Natural killer cell (primary cell): ENCODE results near the gene FASTK. TPM values are rescaled to one million over a fixed set of nuclear protein-coding genes. Genes with fewer than 3 reads are reported as not detected.

ENCODE experiments used
- ATAC-seq, 3 donors: fragments of 150-1000 bp in 2 of 3; fragments of 200-7000 bp in 1 of 3; cut with Tn5 transposase; 1 replicate in 1 of 3; 2 replicates in 2 of 3; pipeline ENCODE4 v1.10.0; 2021; ENCODE audit warnings: mild to moderate bottlenecking in 2 of 3, moderate library complexity in 2 of 3
- DNase-seq, 2 donors: peaks; one replicate each; pipeline versions ENCODE4 v3.0.0 to v3.0.0-alpha.2; 2013 to 2021; ENCODE audit warnings: mixed read lengths in 1 of 2
- H3K27ac ChIP-seq: one replicate; pipeline ENCODE4 v1.5.1; 2013; ENCODE audit warnings: mild to moderate bottlenecking, low read length
- H3K27me3 ChIP-seq: one replicate; pipeline ENCODE4 v1.6.1; 2013; ENCODE audit warnings: low read length; ENCODE audit not compliant: control insufficient read depth, insufficient read depth
- H3K36me3 ChIP-seq: one replicate; pipeline ENCODE4 v1.6.1; 2013; ENCODE audit warnings: low read length; ENCODE audit not compliant: control insufficient read depth, insufficient read depth
- H3K4me1 ChIP-seq: one replicate; pipeline ENCODE4 v1.6.1; 2013; ENCODE audit warnings: low read length; ENCODE audit not compliant: control insufficient read depth, insufficient read depth
- H3K4me3 ChIP-seq: one replicate; pipeline ENCODE4 v1.5.1; 2013; ENCODE audit warnings: low read length
- H3K9me3 ChIP-seq: one replicate; pipeline ENCODE4 v1.6.1; 2013; ENCODE audit warnings: low read length; ENCODE audit not compliant: control insufficient read depth, insufficient read depth
- H3K27ac Mint-ChIP-seq, 2 donors: one replicate each; pipeline ENCODE4 v1.8.0; 2022; ENCODE audit warnings: mild to moderate bottlenecking in 2 of 2, mixed read lengths in 2 of 2, moderate library complexity in 1 of 2
- H3K27me3 Mint-ChIP-seq, 2 donors: one replicate each; pipeline ENCODE4 v1.8.0; 2022; ENCODE audit warnings: low read depth in 2 of 2, mixed read lengths in 2 of 2
- H3K36me3 Mint-ChIP-seq: one replicate; pipeline ENCODE4 v1.8.0; 2022; ENCODE audit warnings: mixed read lengths
- H3K4me1 Mint-ChIP-seq, 2 donors: one replicate each; pipeline ENCODE4 v1.8.0; 2022; ENCODE audit warnings: mixed read lengths in 2 of 2
- H3K4me3 Mint-ChIP-seq: one replicate; pipeline ENCODE4 v1.8.0; 2022; ENCODE audit warnings: mild to moderate bottlenecking, moderate library complexity, mixed read lengths
- H3K9me3 Mint-ChIP-seq, 2 donors: one replicate each; pipeline ENCODE4 v1.8.0; 2022; ENCODE audit warnings: mixed read lengths in 2 of 2
- CTCF ChIP-seq: fragments of 200-600 bp; IDR thresholded peaks from one replicate; pipeline ENCODE4 v1.8.0; 2022; ENCODE audit warnings: antibody characterized with exemption
- WGBS: methylation state at CpG from one replicate; pipeline ENCODE4 v1.1.7; 2013; ENCODE audit warnings: missing lambda C conversion rate; ENCODE audit not compliant: insufficient coverage; 5-methylcytosine and 5-hydroxymethylcytosine counted together
- intact Hi-C: fragments of 100-400 bp; cut with micrococcal nuclease; formaldehyde crosslinking; loops from one replicate; pipeline ENCODE4 v1.14.2; 2022
- total RNA-seq, 4 donors: library from RNA; stranded (reverse); fragments of 120-200 nt in 1 of 4; gene quantifications; one replicate each; pipeline versions ENCODE4 v1.2.3 to v1.2.4, GENCODE V29; 2013 to 2022

Gene FASTK
- total RNA-seq, 3 donors from 2014 or later (not counting 1 experiment from before 2014, with no cell fraction given): 72.8 to 89.4 (median 85.2) TPM

- Histone ChIP-seq H3K27ac (no peak overlapping the region), H3K36me3 (peaks cover 64% of the 10 kb centered on the region), H3K4me3 (no peak overlapping the region), H3K9me3 (no peaks in the 10 kb centered on the region), H3K27me3 (no peaks in the 10 kb centered on the region), H3K4me1 (no peaks in the 10 kb centered on the region)
- Mint-ChIP-seq H3K27me3 (no peaks in the 10 kb centered on the region), H3K4me1 (no peaks in the 10 kb centered on the region), H3K4me3 (no peak overlapping the region), H3K36me3 (no peaks in the 10 kb centered on the region), H3K9me3 (no peaks in the 10 kb centered on the region), H3K27ac (no peak overlapping the region)
- no peak for DNase-seq
- ATAC-seq: no peak
- TF ChIP-seq CTCF: no peak
- intact Hi-C loops: no loop called here
- 96% methylated on average over 39 of the region's 39 CpGs for WGBS
These were observed 9.4 kb downstream of the FASTK start for GRCh38 chr7:151071032-151071866.

- H3K27me3 Mint-ChIP-seq: no peaks in the 10 kb centered on the region
- no peaks in the 10 kb centered on the region for H3K27me3 ChIP-seq
- no peak overlapping the region for H3K27ac ChIP-seq
- no peaks in the 10 kb centered on the region for H3K9me3 ChIP-seq
- no peaks in the 10 kb centered on the region for H3K36me3 Mint-ChIP-seq
- DNase-seq (no peak), ATAC-seq (no peak)
- H3K4me1 Mint-ChIP-seq: no peaks in the 10 kb centered on the region
- H3K4me1 ChIP-seq: no peaks in the 10 kb centered on the region
- intact Hi-C loops: no loop called here
- WGBS: 98% methylated on average over 15 of the region's 15 CpGs
- no peaks in the 10 kb centered on the region for H3K9me3 Mint-ChIP-seq
- H3K27ac Mint-ChIP-seq: no peak overlapping the region
- H3K4me3 Mint-ChIP-seq: no peak overlapping the region
- no peak overlapping the region for H3K4me3 ChIP-seq
- H3K36me3 ChIP-seq: peaks cover 62% of the 10 kb centered on the region
- no peak for TF ChIP-seq CTCF
These were observed 10.0 kb downstream of the FASTK start for GRCh38 chr7:151070574-151070960.

GRCh38 chr7:151069841-151070573, 10.6 kb downstream of the FASTK start:
- no peak overlapping the region for H3K4me3 Mint-ChIP-seq
- H3K27me3 Mint-ChIP-seq: no peaks in the 10 kb centered on the region
- H3K9me3 Mint-ChIP-seq: no peaks in the 10 kb centered on the region
- intact Hi-C loops: no loop called here
- no peaks in the 10 kb centered on the region for H3K36me3 Mint-ChIP-seq
- H3K4me1 Mint-ChIP-seq: no peaks in the 10 kb centered on the region
- H3K4me3 ChIP-seq: no peak overlapping the region
- no peak overlapping the region for H3K27ac Mint-ChIP-seq
- ATAC-seq (no peak), DNase-seq (no peak)
- WGBS: 94% methylated on average over 17 of the region's 17 CpGs
- H3K27ac ChIP-seq: no peak overlapping the region
- peaks cover 61% of the 10 kb centered on the region for H3K36me3 ChIP-seq
- no peaks in the 10 kb centered on the region for H3K4me1 ChIP-seq
- TF ChIP-seq CTCF: no peak
- no peaks in the 10 kb centered on the region for H3K9me3 ChIP-seq
- no peaks in the 10 kb centered on the region for H3K27me3 ChIP-seq
